NT2/D1 (cell line): ENCODE data around the gene UNC45A.

Experiments
- YY1 ChIP-seq: IDR thresholded peaks from 2 replicates; pipeline ENCODE4 v1.6.1; 2011; ENCODE audit not compliant: insufficient read length, insufficient read depth
- ZNF274 ChIP-seq: IDR thresholded peaks from 2 replicates; pipeline ENCODE4 v1.6.1; 2011; ENCODE audit warnings: mild to moderate bottlenecking, low read depth, low read length

DNA sequence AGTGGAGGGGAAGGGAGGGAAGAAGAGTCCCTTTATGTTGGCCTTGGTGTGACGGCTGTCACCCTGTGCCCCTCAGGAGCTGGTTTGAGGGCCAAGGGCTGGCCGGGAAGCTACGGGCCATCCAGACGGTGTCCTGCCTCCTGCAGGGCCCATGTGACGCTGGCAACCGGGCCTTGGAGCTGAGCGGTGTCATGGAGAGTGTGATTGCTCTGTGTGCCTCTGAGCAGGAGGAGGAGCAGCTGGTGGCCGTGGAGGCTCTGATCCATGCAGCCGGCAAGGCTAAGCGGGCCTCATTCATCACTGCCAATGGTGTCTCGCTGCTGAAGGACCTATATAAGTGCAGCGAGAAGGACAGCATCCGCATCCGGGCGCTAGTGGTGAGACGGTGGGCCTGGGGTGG lies 11.5 kb downstream of the UNC45A start:
- no peak for TF ChIP-seq YY1
- no peak for TF ChIP-seq ZNF274
